Bronchial epithelial cell (primary cell): ENCODE measurements around the gene MAG. TPM values are rescaled to one million over a fixed set of nuclear protein-coding genes. Genes with fewer than 3 reads are reported as not detected.

Source experiments
- DNase-seq: peaks from one replicate; pipeline ENCODE4 v3.0.0-alpha.2; 2010; ENCODE audit warnings: low read depth
- FAIRE-seq: peaks from 2 replicates; lab custom pipeline; 2011; peaks lifted over from hg19 to GRCh38; lab: Jason Lieb, UNC
- H3K27me3 ChIP-seq: 2 replicates; pipeline ENCODE4 v1.5.1; 2011; ENCODE audit warnings: low read length; ENCODE audit not compliant: control insufficient read depth, insufficient read depth
- H3K36me3 ChIP-seq: 2 replicates; pipeline ENCODE4 v1.5.1; 2011; ENCODE audit warnings: low read length; ENCODE audit not compliant: control insufficient read depth, insufficient read depth
- H3K4me3 ChIP-seq: 2 replicates; pipeline ENCODE4 v1.5.1; 2011; ENCODE audit warnings: mild to moderate bottlenecking, low read depth, low read length, control low read depth
- total RNA-seq: library from RNA; depleted of rRNA; stranded (reverse); fragments of >200 nt; gene quantifications from 2 replicates; pipeline ENCODE4 v1.2.1, GENCODE V29; 2014
- TF ChIP-seq, protein P1 (sequence below): IDR thresholded peaks from 2 replicates; pipeline ENCODE4 v1.5.1; 2011; ENCODE audit warnings: mild to moderate bottlenecking, moderate library complexity, low read length, control low read depth, inconsistent platforms; ENCODE audit not compliant: insufficient read depth, severe bottlenecking

The MAG gene
- total RNA-seq, 1 donor from 2014 or later, result not detected

DNA sequence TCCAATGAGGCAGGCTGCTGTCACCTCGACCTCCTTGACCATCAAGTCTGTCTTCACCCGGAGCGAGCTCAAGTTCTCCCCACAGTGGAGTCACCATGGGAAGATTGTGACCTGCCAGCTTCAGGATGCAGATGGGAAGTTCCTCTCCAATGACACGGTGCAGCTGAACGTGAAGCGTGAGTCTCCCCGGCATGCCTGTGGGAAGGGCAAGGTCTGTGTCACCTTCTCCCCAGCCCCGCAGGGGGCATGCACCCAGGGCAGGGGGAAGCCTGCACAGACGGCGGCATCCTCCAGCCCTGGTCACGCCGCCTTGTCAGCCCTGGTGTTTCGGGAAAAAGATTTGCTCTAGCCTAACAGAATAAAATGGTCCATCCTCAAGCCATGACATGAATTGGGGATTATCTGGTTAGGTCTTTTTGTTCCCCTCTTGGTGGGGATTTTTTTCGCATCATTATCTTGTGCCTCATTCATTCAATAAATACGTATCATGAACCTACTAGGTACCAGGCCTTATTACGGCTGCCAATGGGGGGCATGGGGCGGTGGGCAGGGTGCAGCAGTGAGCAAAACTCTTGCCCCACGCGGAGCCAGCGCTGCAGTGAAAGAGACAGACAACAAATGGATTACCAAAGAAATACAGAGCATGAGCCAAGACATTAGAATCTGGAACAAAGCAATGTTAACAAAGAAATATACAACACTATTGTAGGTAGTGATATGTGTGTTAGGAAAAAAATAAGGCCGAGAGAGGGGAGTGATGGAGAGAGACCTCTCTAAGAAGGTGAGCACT is 44.4 kb downstream of the MAG start:
- Histone ChIP-seq H3K36me3 (no peaks in the 10 kb centered on the region), H3K4me3 (no peak overlapping the region), H3K27me3 (no peaks in the 10 kb centered on the region)
- TF ChIP-seq, protein P1, sequence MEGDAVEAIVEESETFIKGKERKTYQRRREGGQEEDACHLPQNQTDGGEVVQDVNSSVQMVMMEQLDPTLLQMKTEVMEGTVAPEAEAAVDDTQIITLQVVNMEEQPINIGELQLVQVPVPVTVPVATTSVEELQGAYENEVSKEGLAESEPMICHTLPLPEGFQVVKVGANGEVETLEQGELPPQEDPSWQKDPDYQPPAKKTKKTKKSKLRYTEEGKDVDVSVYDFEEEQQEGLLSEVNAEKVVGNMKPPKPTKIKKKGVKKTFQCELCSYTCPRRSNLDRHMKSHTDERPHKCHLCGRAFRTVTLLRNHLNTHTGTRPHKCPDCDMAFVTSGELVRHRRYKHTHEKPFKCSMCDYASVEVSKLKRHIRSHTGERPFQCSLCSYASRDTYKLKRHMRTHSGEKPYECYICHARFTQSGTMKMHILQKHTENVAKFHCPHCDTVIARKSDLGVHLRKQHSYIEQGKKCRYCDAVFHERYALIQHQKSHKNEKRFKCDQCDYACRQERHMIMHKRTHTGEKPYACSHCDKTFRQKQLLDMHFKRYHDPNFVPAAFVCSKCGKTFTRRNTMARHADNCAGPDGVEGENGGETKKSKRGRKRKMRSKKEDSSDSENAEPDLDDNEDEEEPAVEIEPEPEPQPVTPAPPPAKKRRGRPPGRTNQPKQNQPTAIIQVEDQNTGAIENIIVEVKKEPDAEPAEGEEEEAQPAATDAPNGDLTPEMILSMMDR, result no peak
- no peak for FAIRE-seq
- DNase-seq, result no peak

DNA sequence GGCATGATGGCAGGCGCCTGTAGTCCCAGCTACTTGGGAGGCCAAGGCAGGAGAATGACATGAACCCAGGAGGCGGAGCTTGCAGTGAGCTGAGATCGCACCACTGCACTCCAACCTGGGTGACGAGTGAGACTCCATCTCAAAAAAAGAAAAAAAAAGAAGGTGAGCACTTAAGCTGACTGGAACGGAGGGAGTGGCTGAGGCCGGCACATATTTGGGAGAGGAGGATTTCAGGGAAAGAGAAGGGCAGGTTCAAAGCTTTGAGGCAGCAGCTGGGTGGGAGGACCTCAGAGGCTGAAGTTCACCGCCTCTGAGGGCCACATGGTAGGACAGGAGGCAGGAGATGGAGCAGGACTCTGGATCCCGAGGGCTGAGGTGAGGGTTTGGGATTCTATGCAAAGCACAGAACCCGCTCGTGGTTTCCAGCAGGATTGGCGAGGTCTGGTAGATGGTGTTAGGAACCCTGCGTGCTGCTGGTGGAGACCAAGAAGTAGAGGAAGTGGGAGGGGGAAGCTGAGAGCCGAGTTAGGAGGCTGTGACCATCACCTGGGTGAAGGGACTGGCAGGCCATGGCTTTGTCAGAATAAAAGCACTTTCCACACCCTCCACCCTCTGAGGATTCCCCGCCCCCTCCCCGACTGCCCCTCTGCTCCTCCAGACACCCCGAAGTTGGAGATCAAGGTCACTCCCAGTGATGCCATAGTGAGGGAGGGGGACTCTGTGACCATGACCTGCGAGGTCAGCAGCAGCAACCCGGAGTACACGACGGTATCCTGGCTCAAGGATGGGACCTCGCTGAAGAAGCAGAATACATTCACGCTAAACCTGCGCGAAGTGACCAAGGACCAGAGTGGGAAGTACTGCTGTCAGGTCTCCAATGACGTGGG is 45.4 kb downstream of the MAG start:
- no peaks in the 10 kb centered on the region for H3K36me3 ChIP-seq
- no peaks in the 10 kb centered on the region for H3K27me3 ChIP-seq
- FAIRE-seq (peak; percentile 52), DNase-seq (no peak)
- TF ChIP-seq, protein P1, result no peak
- no peak overlapping the region for H3K4me3 ChIP-seq

DNA sequence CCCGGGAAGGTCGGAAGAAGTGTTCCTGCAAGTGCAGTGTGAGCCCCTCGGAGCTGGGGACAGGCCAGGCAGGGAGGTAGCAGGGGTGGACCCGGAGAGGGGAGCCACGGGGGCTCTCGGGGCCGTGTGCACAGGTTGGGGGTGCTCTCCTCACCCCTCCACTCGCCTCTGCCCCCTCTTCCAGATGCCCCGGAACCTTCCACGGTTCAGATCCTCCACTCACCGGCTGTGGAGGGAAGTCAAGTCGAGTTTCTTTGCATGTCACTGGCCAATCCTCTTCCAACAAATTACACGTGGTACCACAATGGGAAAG is 46.0 kb downstream of the MAG start:
- no peaks in the 10 kb centered on the region for H3K27me3 ChIP-seq
- no peaks in the 10 kb centered on the region for H3K36me3 ChIP-seq
- no peak for FAIRE-seq
- TF ChIP-seq, protein P1, result no peak
- no peak for DNase-seq
- H3K4me3 ChIP-seq, result no peak overlapping the region

DNA sequence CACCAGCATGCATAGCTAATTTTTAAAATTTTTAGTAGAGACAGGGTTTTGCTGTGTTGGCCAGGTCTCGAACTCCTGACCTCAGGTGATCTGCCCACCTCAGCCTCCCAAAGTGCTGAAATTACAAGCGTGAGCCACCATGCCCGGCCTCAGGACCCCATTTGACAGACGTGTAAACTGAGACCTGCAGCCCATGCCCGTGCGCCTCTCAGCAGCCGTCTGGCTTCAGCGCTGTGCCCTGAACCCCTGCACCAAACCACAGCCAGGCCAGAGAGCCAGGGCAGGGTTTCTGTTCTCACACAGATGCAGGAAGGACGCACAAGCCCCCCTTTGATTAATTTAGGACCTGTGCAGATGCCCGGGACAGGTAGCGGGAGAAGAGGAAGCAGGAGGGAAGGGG is 48.5 kb downstream of the MAG start:
- DNase-seq (no peak), FAIRE-seq (no peak)
- TF ChIP-seq, protein P1, result no peak

DNA sequence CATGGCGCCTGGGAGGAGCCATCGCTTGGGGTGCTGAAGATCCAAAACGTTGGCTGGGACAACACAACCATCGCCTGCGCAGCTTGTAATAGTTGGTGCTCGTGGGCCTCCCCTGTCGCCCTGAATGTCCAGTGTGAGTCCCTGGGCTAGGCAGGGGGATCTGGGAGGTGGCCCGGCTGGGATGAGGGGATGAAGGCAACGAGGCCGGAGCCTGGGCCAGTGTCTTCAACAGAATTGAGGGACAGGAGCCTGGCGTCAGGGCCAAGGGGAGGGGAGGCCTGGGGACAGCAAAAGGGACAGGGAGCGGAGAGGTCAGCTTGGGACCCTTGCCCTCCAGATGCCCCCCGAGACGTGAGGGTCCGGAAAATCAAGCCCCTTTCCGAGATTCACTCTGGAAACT is 49.0 kb downstream of the MAG start:
- Histone ChIP-seq H3K27me3 (no peaks in the 10 kb centered on the region), H3K4me3 (no peak overlapping the region), H3K36me3 (no peaks in the 10 kb centered on the region)
- DNase-seq (no peak), FAIRE-seq (no peak)
- TF ChIP-seq, protein P1, result no peak

More for the DNA sequence above, 48.5 kb downstream of the MAG start:
- Histone ChIP-seq H3K27me3 (no peaks in the 10 kb centered on the region), H3K36me3 (no peaks in the 10 kb centered on the region), H3K4me3 (no peak overlapping the region)
